Thoracic aorta (tissue), 2 donors: ENCODE data around the gene CCR5AS.
"Not testable (repeated sequence)": the region's sequence is repeated elsewhere in the genome, so short reads cannot be mapped to it uniquely, and the experiment has no call there.

ENCODE experiments used
- ATAC-seq: fragments of 150-250 bp; one replicate; pipeline ENCODE4 v1.8.0; 2017; ENCODE audit warnings: low read depth; ENCODE audit not compliant: insufficient number of reproducible peaks, low FRiP score
- DNase-seq: peaks from one replicate; pipeline ENCODE4 v3.0.0-alpha.2; 2020; ENCODE audit warnings: low spot score
- H3K27ac ChIP-seq, 2 donors: fragments of 200-600 bp; sonication (generic); 1 replicate in 1 of 2; 2 replicates in 1 of 2; pipeline ENCODE4 v1.5.1; 2016; ENCODE audit warnings: mild to moderate bottlenecking in 2 of 2, moderate library complexity in 2 of 2
- H3K27me3 ChIP-seq: fragments of 200-600 bp; sonication (generic); replicated peaks from 2 replicates; pipeline ENCODE4 v1.6.0; 2016; ENCODE audit warnings: mild to moderate bottlenecking; ENCODE audit not compliant: insufficient read depth
- H3K36me3 ChIP-seq: fragments of 200-600 bp; sonication (generic); one replicate; pipeline ENCODE4 v1.5.1; 2016
- H3K4me1 ChIP-seq, 2 donors: fragments of 200-600 bp; sonication (generic); 1 replicate in 1 of 2; 2 replicates in 1 of 2; pipeline versions ENCODE4 v1.5.1 to v1.6.0; 2016; ENCODE audit warnings: low read depth in 2 of 2, mild to moderate bottlenecking in 1 of 2; ENCODE audit not compliant: control insufficient read depth in 1 of 2
- H3K4me3 ChIP-seq: fragments of 200-600 bp; sonication (generic); 2 replicates; pipeline ENCODE4 v1.5.1; 2016; ENCODE audit warnings: mild to moderate bottlenecking
- H3K9me3 ChIP-seq: fragments of 200-600 bp; sonication (generic); 2 replicates; pipeline ENCODE4 v1.5.1; 2016
- CTCF ChIP-seq: fragments of 200-600 bp; sonication (generic); IDR thresholded peaks from one replicate; pipeline ENCODE4 v1.5.1; 2019; ENCODE audit warnings: antibody characterized with exemption

CCR5AS gene

DNA sequence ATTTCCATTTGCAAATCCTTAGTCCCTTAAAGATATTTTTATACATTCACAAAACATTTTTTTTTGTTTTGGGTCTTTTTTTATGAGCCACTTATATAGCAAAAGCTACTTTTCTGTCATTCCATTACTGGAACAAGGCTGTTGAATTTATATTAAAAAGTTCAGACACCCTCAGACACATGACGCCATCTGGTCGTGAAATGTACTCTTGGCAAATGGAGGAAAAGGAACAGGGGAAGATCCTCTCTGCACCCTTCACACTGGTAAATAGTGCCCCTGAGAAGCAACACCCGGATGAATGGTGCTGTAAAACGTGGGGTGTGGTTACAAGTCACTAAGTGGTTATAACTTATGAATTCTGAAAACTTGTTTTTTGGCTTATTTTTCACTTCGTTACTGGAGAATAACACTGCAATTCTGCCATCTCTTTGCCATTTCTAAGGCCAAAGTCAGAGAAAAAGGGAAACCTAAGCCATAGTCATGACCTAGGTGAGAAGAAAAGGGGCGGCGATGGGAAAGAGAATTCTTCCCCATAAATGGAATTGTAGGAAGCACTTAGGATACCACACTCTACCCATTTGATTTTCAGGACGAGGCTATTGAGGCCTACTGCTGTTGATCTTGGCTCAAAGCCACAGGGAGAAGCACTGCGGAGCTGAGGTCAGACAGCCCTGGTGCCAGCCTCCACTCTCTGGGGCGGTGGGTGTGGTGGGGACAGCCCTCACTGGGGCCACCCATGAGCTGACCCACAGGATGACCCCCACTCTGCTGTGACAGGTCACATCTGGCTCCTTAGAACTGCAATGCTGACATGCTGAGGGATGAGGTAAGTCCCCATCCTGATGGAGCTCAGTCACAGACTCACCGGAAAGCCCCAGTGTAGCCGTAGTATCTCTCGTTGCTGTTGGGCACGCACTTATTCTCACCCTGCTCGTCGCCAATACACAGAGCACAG is 36.0 kb upstream of the CCR5AS start:
- no peaks in the 10 kb centered on the region for H3K27me3 ChIP-seq
- no peak overlapping the region for H3K4me3 ChIP-seq
- no peaks in the 10 kb centered on the region for H3K4me1 ChIP-seq
- ATAC-seq (no peak), DNase-seq (no peak)
- H3K27ac ChIP-seq = no peak overlapping the region
- H3K36me3 ChIP-seq = no peaks in the 10 kb centered on the region
- no peaks in the 10 kb centered on the region for H3K9me3 ChIP-seq
- no peak for TF ChIP-seq CTCF

DNA sequence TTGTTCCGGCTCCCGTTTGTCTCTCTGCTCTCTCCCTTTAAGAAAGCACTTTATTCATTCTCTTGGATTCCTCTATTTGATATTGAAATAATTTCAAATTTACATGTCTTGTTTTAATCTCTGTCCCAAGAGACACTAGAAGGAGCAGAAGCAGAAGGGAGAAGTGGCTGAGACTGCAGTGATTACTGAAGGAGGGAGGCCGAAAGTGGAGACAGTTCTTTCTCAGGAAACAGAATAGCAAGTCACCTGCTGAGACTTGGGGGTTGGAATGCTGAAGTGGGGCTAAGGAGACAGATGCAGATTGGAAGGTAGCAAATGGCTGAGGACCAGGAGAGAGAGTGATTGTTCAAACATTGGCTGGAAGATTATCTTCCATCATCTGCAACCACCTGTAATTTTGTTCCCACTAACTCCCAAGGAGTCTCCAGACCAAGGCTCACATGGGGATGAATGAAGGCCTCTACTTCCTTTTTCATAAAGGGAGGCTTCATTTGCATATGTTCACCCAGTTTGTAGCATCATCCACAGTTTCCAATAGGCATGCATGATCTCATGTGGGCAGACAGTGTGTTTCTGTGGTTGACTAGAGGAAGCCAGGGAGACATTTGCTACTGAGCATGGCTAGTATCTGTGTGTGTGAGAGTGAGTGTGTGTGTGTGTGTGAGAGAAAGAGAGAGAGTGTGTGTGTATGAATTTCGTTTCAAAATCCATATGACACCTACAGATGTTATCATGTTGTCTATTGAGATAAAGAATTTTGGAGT is 33.8 kb upstream of the CCR5AS start:
- H3K4me3 ChIP-seq = no peak overlapping the region
- no peak for TF ChIP-seq CTCF
- no peak overlapping the region for H3K27ac ChIP-seq
- H3K9me3 ChIP-seq = no peaks in the 10 kb centered on the region
- ATAC-seq = no peak
- no peaks in the 10 kb centered on the region for H3K4me1 ChIP-seq
- no peaks in the 10 kb centered on the region for H3K27me3 ChIP-seq
- no peak for DNase-seq
- H3K36me3 ChIP-seq = no peaks in the 10 kb centered on the region

DNA sequence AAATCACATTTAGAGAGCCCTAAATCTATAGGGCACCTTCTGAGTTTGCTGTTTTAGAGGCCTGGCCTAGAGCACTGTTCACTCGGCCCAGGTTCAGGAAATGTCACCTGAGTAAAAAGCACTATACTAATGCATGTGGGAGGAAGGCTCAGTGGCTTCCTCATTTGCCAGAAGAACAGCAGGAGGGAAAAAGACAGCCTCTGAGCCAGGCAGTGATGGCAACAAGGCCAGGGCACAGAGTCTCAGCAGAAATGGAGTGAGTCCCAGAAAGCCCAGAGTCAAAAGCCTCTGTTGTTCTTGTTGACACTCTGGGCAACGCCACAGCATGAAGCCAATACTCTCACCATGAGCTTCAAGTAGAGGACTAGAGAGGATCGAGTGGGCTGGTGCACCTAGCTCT is 32.0 kb upstream of the CCR5AS start:
- Histone ChIP-seq H3K4me1 (no peaks in the 10 kb centered on the region), H3K27ac (no peak overlapping the region), H3K27me3 (no peaks in the 10 kb centered on the region), H3K36me3 (no peaks in the 10 kb centered on the region), H3K4me3 (no peak overlapping the region), H3K9me3 (no peaks in the 10 kb centered on the region)
- DNase-seq (no peak), ATAC-seq (no peak)
- no peak for TF ChIP-seq CTCF

- no peaks in the 10 kb centered on the region for H3K4me1 ChIP-seq
- no peak for ATAC-seq
- no peak for TF ChIP-seq CTCF
These were observed 28.3 kb upstream of the CCR5AS start for GRCh38 chr3:46435081-46435726.

DNA sequence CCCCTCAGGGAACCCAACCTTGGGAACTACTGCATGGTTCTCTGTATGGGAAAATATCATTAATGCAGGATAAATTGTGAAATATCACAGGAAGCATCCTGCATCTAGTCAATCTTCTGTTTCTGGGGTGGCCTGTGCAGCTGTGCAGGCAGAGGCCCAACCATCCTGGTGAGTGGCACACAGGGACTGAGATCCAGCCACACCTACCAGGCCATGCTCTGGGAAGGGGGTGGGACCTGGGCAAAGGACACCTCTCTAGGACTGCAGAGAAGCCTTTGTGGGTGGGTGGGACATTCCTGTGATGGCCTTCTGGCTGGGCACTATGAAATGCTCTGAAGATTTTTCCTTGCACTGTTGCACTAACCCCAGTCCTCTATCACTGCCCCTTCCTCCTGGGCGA is 27.0 kb upstream of the CCR5AS start:
- ATAC-seq (no peak), DNase-seq (no peak)
- H3K36me3 ChIP-seq = no peaks in the 10 kb centered on the region
- no peak overlapping the region for H3K4me3 ChIP-seq
- no peaks in the 10 kb centered on the region for H3K27me3 ChIP-seq
- H3K9me3 ChIP-seq = no peaks in the 10 kb centered on the region
- TF ChIP-seq CTCF = no peak
- H3K4me1 ChIP-seq = no peaks in the 10 kb centered on the region
- no peak overlapping the region for H3K27ac ChIP-seq

More at GRCh38 chr3:46435081-46435726, 28.3 kb upstream of the CCR5AS start:
- no peak overlapping the region for H3K4me3 ChIP-seq
- DNase-seq = no peak
- no peaks in the 10 kb centered on the region for H3K36me3 ChIP-seq
- H3K9me3 ChIP-seq = no peaks in the 10 kb centered on the region
- no peaks in the 10 kb centered on the region for H3K27me3 ChIP-seq
- H3K27ac ChIP-seq = no peak overlapping the region

DNA sequence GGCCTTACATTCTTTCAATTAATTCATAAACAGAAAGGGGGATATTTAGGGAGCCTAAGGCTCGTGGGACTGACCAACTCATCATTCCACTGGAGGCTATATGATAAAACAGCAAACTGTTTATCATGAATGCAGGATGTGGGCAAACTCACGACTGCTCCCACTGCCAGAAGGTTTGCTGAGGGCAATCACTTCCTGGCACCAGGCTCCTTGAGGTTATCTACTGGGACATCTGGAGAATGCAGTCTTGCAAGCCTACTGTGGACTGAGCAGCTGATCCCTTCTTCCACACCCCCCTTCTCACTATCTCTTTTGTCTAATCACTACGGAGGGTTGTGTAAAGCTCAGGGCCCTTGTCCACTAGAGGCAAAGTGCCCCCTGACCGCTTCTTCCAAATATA is 26.3 kb upstream of the CCR5AS start:
- H3K4me3 ChIP-seq, H3K27me3 ChIP-seq, H3K4me1 ChIP-seq, H3K36me3 ChIP-seq, H3K27ac ChIP-seq, ATAC-seq, DNase-seq, H3K9me3 ChIP-seq: not testable (repeated sequence)

DNA sequence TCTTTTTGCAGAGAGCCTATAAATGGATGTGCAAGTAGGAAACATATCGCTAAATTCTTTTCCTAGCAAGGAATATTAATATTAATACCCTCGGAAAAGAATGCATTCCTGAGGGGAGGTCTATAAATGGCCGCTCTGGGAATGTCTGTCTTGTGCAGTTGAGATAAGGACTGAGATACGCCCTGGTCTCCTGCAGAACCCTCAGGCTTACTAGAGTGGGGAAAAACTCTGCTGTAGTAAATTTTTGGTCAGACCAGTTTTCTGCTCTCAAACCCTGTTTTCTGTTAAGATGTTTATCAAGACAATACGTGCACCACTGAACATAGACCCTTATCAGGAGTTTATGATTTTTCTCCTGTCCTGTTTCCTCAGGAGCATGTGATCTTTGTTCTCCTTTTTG is 25.0 kb upstream of the CCR5AS start:
- not testable (repeated sequence) for ATAC-seq, DNase-seq, H3K27ac ChIP-seq, H3K36me3 ChIP-seq, H3K27me3 ChIP-seq, H3K4me1 ChIP-seq, H3K9me3 ChIP-seq, H3K4me3 ChIP-seq
